DOHH2 (cell line): Measurements from ENCODE around the gene NDUFAF2.

ENCODE experiments used
- H3F3A ChIP-seq: fragments of 200-600 bp; sonication (generic), shearing (Covaris generic); 2 replicates; pipeline ENCODE4 v1.6.0; 2016; ENCODE audit warnings: antibody characterized with exemption, mild to moderate bottlenecking; ENCODE audit not compliant: control insufficient read depth, insufficient read depth
- H3K27ac ChIP-seq: fragments of 200-600 bp; sonication (generic); 2 replicates; pipeline ENCODE4 v1.5.1; 2014; ENCODE audit warnings: low read depth, mild to moderate bottlenecking, low read length, moderate library complexity
- H3K27me3 ChIP-seq: fragments of 200-600 bp; sonication (generic); 2 replicates; pipeline ENCODE4 v1.6.1; 2014; ENCODE audit warnings: mild to moderate bottlenecking, low read length, mixed read lengths; ENCODE audit not compliant: control insufficient read depth
- H3K36me3 ChIP-seq: fragments of 200-600 bp; sonication (generic); 2 replicates; pipeline ENCODE4 v1.6.1; 2014; ENCODE audit warnings: mild to moderate bottlenecking, low read length, moderate library complexity, mixed read lengths; ENCODE audit not compliant: control insufficient read depth
- H3K4me1 ChIP-seq: fragments of 200-600 bp; sonication (generic); 2 replicates; pipeline ENCODE4 v1.6.1; 2014; ENCODE audit warnings: mild to moderate bottlenecking, low read length, mixed read lengths; ENCODE audit not compliant: control insufficient read depth
- H3K4me2 ChIP-seq: fragments of 200-600 bp; sonication (generic); 2 replicates; pipeline ENCODE4 v1.6.0; 2014; ENCODE audit warnings: mild to moderate bottlenecking, low read length, moderate library complexity
- H3K4me3 ChIP-seq: fragments of 200-600 bp; sonication (generic); 2 replicates; pipeline ENCODE4 v1.5.1; 2014; ENCODE audit warnings: mild to moderate bottlenecking, low read length, mixed read lengths
- H3K79me2 ChIP-seq: fragments of 200-600 bp; sonication (generic); 2 replicates; pipeline ENCODE4 v1.6.1; 2014; ENCODE audit warnings: mild to moderate bottlenecking, low read length, mixed read lengths; ENCODE audit not compliant: control insufficient read depth
- H3K9me2 ChIP-seq: fragments of 200-600 bp; sonication (generic); replicated peaks from 2 replicates; pipeline ENCODE4 v1.6.1; 2014; ENCODE audit warnings: mild to moderate bottlenecking, low read length, mixed read lengths; ENCODE audit not compliant: control insufficient read depth
- H3K9me3 ChIP-seq: fragments of 200-600 bp; sonication (generic); 2 replicates; pipeline ENCODE4 v1.6.1; 2014; ENCODE audit warnings: antibody characterized with exemption, low read length, mixed read lengths; ENCODE audit not compliant: control insufficient read depth, insufficient read depth
- H4K20me1 ChIP-seq: fragments of 200-600 bp; sonication (generic); 2 replicates; pipeline ENCODE4 v1.6.0; 2014; ENCODE audit warnings: low read depth, mild to moderate bottlenecking, antibody characterized with exemption, low read length, moderate library complexity; ENCODE audit not compliant: control insufficient read depth, insufficient read depth
- EZH2phosphoT487 ChIP-seq: fragments of 200-600 bp; sonication (generic); IDR thresholded peaks from 2 replicates; pipeline ENCODE4 v1.6.1; 2017; ENCODE audit warnings: borderline replicate concordance, mild to moderate bottlenecking, antibody characterized with exemption, low read length, moderate library complexity, mixed read lengths
- TF ChIP-seq, protein P1 (sequence below): fragments of 200-600 bp; sonication (generic); IDR thresholded peaks from one replicate; pipeline ENCODE4 v1.5.1; 2014; ENCODE audit warnings: antibody characterized with exemption, mild to moderate bottlenecking, low read depth, low read length; ENCODE audit not compliant: poor library complexity, severe bottlenecking

The NDUFAF2 gene

DNA sequence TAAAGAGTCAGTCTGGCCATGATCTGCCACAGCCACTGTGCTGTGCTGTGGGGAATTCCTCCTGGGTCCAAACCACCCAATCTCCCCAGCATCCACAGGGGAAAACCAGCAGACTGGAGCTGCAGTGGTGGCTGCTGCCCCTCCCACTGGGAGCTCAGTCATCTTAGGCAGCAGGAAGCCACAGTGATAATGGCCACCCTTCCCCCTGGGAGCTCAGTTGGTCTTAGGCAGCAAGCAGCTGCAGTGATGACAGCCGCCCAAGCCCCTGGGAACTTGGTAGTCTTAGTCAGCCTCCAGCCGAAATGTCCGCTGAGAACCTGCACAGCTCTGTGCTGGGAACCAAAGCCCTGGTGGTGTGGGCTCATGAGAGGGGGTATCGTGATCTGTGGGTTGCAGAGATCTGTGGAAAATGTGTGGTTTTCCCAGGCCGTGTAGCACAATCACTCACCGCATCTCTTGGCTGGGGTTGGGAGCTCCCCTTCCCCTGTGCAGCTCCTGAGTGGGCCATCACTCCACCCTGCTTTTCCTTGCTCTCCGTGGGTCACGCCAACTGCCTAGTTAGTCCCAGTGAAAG lies 255.7 kb downstream of the NDUFAF2 start:
- no peaks in the 10 kb centered on the region for H3K36me3 ChIP-seq
- no peaks in the 10 kb centered on the region for H3F3A ChIP-seq
- TF ChIP-seq, protein P1, sequence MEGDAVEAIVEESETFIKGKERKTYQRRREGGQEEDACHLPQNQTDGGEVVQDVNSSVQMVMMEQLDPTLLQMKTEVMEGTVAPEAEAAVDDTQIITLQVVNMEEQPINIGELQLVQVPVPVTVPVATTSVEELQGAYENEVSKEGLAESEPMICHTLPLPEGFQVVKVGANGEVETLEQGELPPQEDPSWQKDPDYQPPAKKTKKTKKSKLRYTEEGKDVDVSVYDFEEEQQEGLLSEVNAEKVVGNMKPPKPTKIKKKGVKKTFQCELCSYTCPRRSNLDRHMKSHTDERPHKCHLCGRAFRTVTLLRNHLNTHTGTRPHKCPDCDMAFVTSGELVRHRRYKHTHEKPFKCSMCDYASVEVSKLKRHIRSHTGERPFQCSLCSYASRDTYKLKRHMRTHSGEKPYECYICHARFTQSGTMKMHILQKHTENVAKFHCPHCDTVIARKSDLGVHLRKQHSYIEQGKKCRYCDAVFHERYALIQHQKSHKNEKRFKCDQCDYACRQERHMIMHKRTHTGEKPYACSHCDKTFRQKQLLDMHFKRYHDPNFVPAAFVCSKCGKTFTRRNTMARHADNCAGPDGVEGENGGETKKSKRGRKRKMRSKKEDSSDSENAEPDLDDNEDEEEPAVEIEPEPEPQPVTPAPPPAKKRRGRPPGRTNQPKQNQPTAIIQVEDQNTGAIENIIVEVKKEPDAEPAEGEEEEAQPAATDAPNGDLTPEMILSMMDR: no peak
- TF ChIP-seq EZH2phosphoT487: no peak
- H3K27me3 ChIP-seq: no peaks in the 10 kb centered on the region
- H3K4me3 ChIP-seq: no peak overlapping the region
- H3K4me2 ChIP-seq: no peak overlapping the region
- no peaks in the 10 kb centered on the region for H4K20me1 ChIP-seq
- H3K79me2 ChIP-seq: no peaks in the 10 kb centered on the region
- H3K27ac ChIP-seq: no peak overlapping the region
- no peaks in the 10 kb centered on the region for H3K4me1 ChIP-seq
- no peaks in the 10 kb centered on the region for H3K9me2 ChIP-seq
- H3K9me3 ChIP-seq: no peaks in the 10 kb centered on the region

GRCh38 chr5:61202213-61202612 lies 257.2 kb downstream of the NDUFAF2 start:
- Histone ChIP-seq H3K9me3 (no peaks in the 10 kb centered on the region), H3K27ac (no peak overlapping the region)

More at GRCh38 chr5:61202213-61202612, 257.2 kb downstream of the NDUFAF2 start:
- no peak for TF ChIP-seq EZH2phosphoT487
- TF ChIP-seq, protein P1: no peak
- Histone ChIP-seq H3K79me2 (no peaks in the 10 kb centered on the region), H3K4me3 (no peak overlapping the region), H3F3A (no peaks in the 10 kb centered on the region), H3K4me1 (no peaks in the 10 kb centered on the region), H3K36me3 (no peaks in the 10 kb centered on the region), H3K4me2 (no peak overlapping the region), H3K9me2 (no peaks in the 10 kb centered on the region), H3K27me3 (no peaks in the 10 kb centered on the region), H4K20me1 (no peaks in the 10 kb centered on the region)
